ENCODE measurements around the gene FMN1.

- TF ChIP-seq GATA3 (IDR thresholded peaks at IDR 0.05; ENCODE audit: low read depth, low read length), result no peak
- TF ChIP-seq GATA2 (IDR thresholded peaks at IDR 0.05; ENCODE audit: low read depth, low read length), result no peak
These were observed 83.5 kb downstream of the FMN1 start for GRCh38 chr15:33111041-33111451.

Measured in SH-SY5Y (cell line).